ENCODE results near the gene SRPK2. TPM values are rescaled to one million over a fixed set of nuclear protein-coding genes. Genes with fewer than 3 reads are reported as not detected.

Gene SRPK2
- total RNA-seq, 1 experiment from 2014 or later = 50.5 TPM

DNA sequence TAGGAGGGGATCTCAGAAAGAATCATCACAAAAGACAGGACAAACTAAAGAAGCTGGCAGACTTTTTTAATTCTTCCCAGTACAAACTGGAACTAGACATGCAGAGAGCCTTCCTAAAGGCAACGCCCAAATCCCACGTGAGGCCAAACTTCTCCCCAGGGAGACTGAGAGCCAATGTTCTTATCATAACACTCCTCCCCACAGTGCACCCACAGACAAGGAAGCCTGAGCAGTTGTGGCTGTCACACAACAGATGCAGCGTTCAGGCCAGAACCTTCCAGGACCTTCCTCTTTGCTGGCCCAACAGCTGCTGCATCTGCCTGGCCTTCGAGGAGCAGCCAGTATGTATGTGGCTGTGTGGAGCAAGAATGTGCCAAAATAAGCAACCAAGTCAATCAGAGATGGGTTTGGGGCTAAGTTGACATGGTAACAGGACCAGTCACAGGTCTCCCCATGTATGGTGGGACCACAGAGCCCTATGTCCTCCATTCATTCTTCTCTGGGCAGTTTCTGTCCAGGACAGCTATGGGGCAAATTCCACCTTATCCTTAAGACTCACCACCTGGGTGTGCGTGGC is 34.9 kb downstream of the SRPK2 start (continued):
- TF ChIP-seq, protein P1, sequence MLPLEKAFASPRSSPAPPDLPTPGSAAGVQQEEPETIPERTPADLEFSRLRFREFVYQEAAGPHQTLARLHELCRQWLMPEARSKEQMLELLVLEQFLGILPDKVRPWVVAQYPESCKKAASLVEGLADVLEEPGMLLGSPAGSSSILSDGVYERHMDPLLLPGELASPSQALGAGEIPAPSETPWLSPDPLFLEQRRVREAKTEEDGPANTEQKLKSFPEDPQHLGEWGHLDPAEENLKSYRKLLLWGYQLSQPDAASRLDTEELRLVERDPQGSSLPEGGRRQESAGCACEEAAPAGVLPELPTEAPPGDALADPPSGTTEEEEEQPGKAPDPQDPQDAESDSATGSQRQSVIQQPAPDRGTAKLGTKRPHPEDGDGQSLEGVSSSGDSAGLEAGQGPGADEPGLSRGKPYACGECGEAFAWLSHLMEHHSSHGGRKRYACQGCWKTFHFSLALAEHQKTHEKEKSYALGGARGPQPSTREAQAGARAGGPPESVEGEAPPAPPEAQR (CRISPR knock-in tag; IDR thresholded peaks at IDR 0.05) = no peak

- DNase-seq (ENCODE audit: low spot score) (no peak), ATAC-seq (no peak)
- H3K4me3 Mint-ChIP-seq = no peak overlapping the region
- H3K27ac Mint-ChIP-seq = no peak overlapping the region; the same call in 1 of the 2 replicates
- TF ChIP-seq ZNF219 (CRISPR knock-in tag; IDR thresholded peaks at IDR 0.05; ENCODE audit: borderline replicate concordance) (no peak), ZNF263 (CRISPR knock-in tag; IDR thresholded peaks at IDR 0.05; ENCODE audit: low read depth) (no peak), NR2C2 (CRISPR knock-in tag; IDR thresholded peaks at IDR 0.05) (no peak)
- ChIA-PET POLR2A (no interaction called here), CTCF (no interaction called here)
- H3K4me1 Mint-ChIP-seq = peaks cover 32% of the 10 kb centered on the region
- H3K27me3 Mint-ChIP-seq (ENCODE audit: low read depth) = no peaks in the 10 kb centered on the region
- H3K9me3 Mint-ChIP-seq = no peaks in the 10 kb centered on the region
- no peaks in the 10 kb centered on the region for H3K36me3 Mint-ChIP-seq
Observed at GRCh38 chr7:105352901-105353668, 35.6 kb downstream of the SRPK2 start.

- DNase-seq (ENCODE audit: low spot score) (no peak), ATAC-seq (no peak)
- Mint-ChIP-seq H3K4me3 (no peak overlapping the region), H3K9me3 (no peaks in the 10 kb centered on the region), H3K27ac (peak overlapping the region; percentile 87), H3K4me1 (peaks cover 32% of the 10 kb centered on the region), H3K36me3 (no peaks in the 10 kb centered on the region), H3K27me3 (ENCODE audit: low read depth) (no peaks in the 10 kb centered on the region)
- no peak for TF ChIP-seq JAZF1 (CRISPR knock-in tag; IDR thresholded peaks at IDR 0.05)
- TF ChIP-seq ZNF396 (CRISPR knock-in tag; IDR thresholded peaks at IDR 0.05; ENCODE audit: borderline replicate concordance) = no peak
- TF ChIP-seq HMGXB4 (CRISPR knock-in tag; IDR thresholded peaks at IDR 0.05) = no peak
- no peak for TF ChIP-seq GTF2I (CRISPR knock-in tag; conservative IDR thresholded peaks at IDR 0.05)
- TF ChIP-seq MLX (CRISPR knock-in tag; IDR thresholded peaks at IDR 0.05) = no peak
- TF ChIP-seq, protein P2, sequence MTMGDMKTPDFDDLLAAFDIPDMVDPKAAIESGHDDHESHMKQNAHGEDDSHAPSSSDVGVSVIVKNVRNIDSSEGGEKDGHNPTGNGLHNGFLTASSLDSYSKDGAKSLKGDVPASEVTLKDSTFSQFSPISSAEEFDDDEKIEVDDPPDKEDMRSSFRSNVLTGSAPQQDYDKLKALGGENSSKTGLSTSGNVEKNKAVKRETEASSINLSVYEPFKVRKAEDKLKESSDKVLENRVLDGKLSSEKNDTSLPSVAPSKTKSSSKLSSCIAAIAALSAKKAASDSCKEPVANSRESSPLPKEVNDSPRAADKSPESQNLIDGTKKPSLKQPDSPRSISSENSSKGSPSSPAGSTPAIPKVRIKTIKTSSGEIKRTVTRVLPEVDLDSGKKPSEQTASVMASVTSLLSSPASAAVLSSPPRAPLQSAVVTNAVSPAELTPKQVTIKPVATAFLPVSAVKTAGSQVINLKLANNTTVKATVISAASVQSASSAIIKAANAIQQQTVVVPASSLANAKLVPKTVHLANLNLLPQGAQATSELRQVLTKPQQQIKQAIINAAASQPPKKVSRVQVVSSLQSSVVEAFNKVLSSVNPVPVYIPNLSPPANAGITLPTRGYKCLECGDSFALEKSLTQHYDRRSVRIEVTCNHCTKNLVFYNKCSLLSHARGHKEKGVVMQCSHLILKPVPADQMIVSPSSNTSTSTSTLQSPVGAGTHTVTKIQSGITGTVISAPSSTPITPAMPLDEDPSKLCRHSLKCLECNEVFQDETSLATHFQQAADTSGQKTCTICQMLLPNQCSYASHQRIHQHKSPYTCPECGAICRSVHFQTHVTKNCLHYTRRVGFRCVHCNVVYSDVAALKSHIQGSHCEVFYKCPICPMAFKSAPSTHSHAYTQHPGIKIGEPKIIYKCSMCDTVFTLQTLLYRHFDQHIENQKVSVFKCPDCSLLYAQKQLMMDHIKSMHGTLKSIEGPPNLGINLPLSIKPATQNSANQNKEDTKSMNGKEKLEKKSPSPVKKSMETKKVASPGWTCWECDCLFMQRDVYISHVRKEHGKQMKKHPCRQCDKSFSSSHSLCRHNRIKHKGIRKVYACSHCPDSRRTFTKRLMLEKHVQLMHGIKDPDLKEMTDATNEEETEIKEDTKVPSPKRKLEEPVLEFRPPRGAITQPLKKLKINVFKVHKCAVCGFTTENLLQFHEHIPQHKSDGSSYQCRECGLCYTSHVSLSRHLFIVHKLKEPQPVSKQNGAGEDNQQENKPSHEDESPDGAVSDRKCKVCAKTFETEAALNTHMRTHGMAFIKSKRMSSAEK (CRISPR knock-in tag; IDR thresholded peaks at IDR 0.05; ENCODE audit: borderline replicate concordance) = no peak
- no peak for TF ChIP-seq GRHL2 (CRISPR knock-in tag; IDR thresholded peaks at IDR 0.05; ENCODE audit: insufficient replicate concordance, severe bottlenecking)
- ChIA-PET CTCF (no interaction called here), POLR2A (no interaction called here)
Observed at GRCh38 chr7:105352018-105352612, 36.6 kb downstream of the SRPK2 start.
